Measurements from ENCODE around the gene NOP9.

Gene NOP9

GRCh38 chr14:24271834-24272263, 27.8 kb upstream of the NOP9 start:
- Histone ChIP-seq H3K9me3 (ENCODE audit: control insufficient read depth in 2 of 2, low read length in 2 of 2) (no peaks in the 10 kb centered on the region), H3K27me3 (ENCODE audit: control insufficient read depth in 2 of 2, insufficient read depth in 2 of 2, low read length in 2 of 2) (no peaks in the 10 kb centered on the region), H3K4me3 (ENCODE audit: low read length in 2 of 2) (peak overlapping the region; percentile 95 to 98), H3K4me1 (ENCODE audit: control insufficient read depth in 2 of 2, insufficient read depth in 2 of 2, low read length in 2 of 2) (peaks cover 5 to 10% of the 10 kb centered on the region in 2 donors), H3K36me3 (ENCODE audit: control insufficient read depth in 2 of 2, insufficient read depth in 2 of 2, low read length in 2 of 2) (peaks cover 18 to 20% of the 10 kb centered on the region in 2 donors), H3K9ac (ENCODE audit: low read depth in 1 of 2, low read length in 2 of 2) (peak overlapping the region; percentile 95 to 97), H3K27ac (ENCODE audit: low read depth in 2 of 2, low read length in 2 of 2) (peak overlapping the region; percentile 97 to 98)

- H3K27ac ChIP-seq (ENCODE audit: low read depth in 2 of 2, low read length in 2 of 2), result no peak overlapping the region
- no peaks in the 10 kb centered on the region for H3K9me3 ChIP-seq (ENCODE audit: control insufficient read depth in 2 of 2, low read length in 2 of 2)
- H3K4me3 ChIP-seq (ENCODE audit: low read length in 2 of 2), result no peak overlapping the region
- H3K9ac ChIP-seq (ENCODE audit: low read depth in 1 of 2, low read length in 2 of 2), result no peak overlapping the region
- peaks cover 11 to 14% of the 10 kb centered on the region in 2 donors for H3K36me3 ChIP-seq (ENCODE audit: control insufficient read depth in 2 of 2, insufficient read depth in 2 of 2, low read length in 2 of 2)
- peaks cover 8 to 10% of the 10 kb centered on the region in 2 donors for H3K4me1 ChIP-seq (ENCODE audit: control insufficient read depth in 2 of 2, insufficient read depth in 2 of 2, low read length in 2 of 2)
- H3K27me3 ChIP-seq (ENCODE audit: control insufficient read depth in 2 of 2, insufficient read depth in 2 of 2, low read length in 2 of 2), result no peaks in the 10 kb centered on the region
These were observed 27.2 kb upstream of the NOP9 start for GRCh38 chr14:24272467-24272866.

GRCh38 chr14:24273422-24273998, 26.1 kb upstream of the NOP9 start:
- Histone ChIP-seq H3K36me3 (ENCODE audit: control insufficient read depth in 2 of 2, insufficient read depth in 2 of 2, low read length in 2 of 2) (peaks cover 9 to 10% of the 10 kb centered on the region in 2 donors), H3K27me3 (ENCODE audit: control insufficient read depth in 2 of 2, insufficient read depth in 2 of 2, low read length in 2 of 2) (no peaks in the 10 kb centered on the region), H3K27ac (ENCODE audit: low read depth in 2 of 2, low read length in 2 of 2) (peak overlapping the region in 1 of 2 donors; percentile 17), H3K9ac (ENCODE audit: low read depth in 1 of 2, low read length in 2 of 2) (no peak overlapping the region), H3K9me3 (ENCODE audit: control insufficient read depth in 2 of 2, low read length in 2 of 2) (no peaks in the 10 kb centered on the region), H3K4me1 (ENCODE audit: control insufficient read depth in 2 of 2, insufficient read depth in 2 of 2, low read length in 2 of 2) (peaks cover 10 to 13% of the 10 kb centered on the region in 2 donors), H3K4me3 (ENCODE audit: low read length in 2 of 2) (no peak overlapping the region)

- Histone ChIP-seq H3K9me3 (ENCODE audit: control insufficient read depth in 2 of 2, low read length in 2 of 2) (no peaks in the 10 kb centered on the region), H3K4me3 (ENCODE audit: low read length in 2 of 2) (no peak overlapping the region), H3K4me1 (ENCODE audit: control insufficient read depth in 2 of 2, insufficient read depth in 2 of 2, low read length in 2 of 2) (peaks cover 10 to 13% of the 10 kb centered on the region in 2 donors), H3K27ac (ENCODE audit: low read depth in 2 of 2, low read length in 2 of 2) (peak overlapping the region in 1 of 2 donors; percentile 17), H3K27me3 (ENCODE audit: control insufficient read depth in 2 of 2, insufficient read depth in 2 of 2, low read length in 2 of 2) (no peaks in the 10 kb centered on the region), H3K9ac (ENCODE audit: low read depth in 1 of 2, low read length in 2 of 2) (peak overlapping the region in 1 of 2 donors; percentile 10), H3K36me3 (ENCODE audit: control insufficient read depth in 2 of 2, insufficient read depth in 2 of 2, low read length in 2 of 2) (peaks cover 3 to 4% of the 10 kb centered on the region in 2 donors)
These were observed 25.5 kb upstream of the NOP9 start for GRCh38 chr14:24274101-24274543.

- no peaks in the 10 kb centered on the region for H3K27me3 ChIP-seq (ENCODE audit: control insufficient read depth in 2 of 2, insufficient read depth in 2 of 2, low read length in 2 of 2)
- H3K4me3 ChIP-seq (ENCODE audit: low read length in 2 of 2), result no peak overlapping the region
- no peak overlapping the region for H3K27ac ChIP-seq (ENCODE audit: low read depth in 2 of 2, low read length in 2 of 2)
- H3K36me3 ChIP-seq (ENCODE audit: control insufficient read depth in 2 of 2, insufficient read depth in 2 of 2, low read length in 2 of 2), result no peaks in the 10 kb centered on the region
- peaks cover under 1 to 8% of the 10 kb centered on the region in 2 donors for H3K4me1 ChIP-seq (ENCODE audit: control insufficient read depth in 2 of 2, insufficient read depth in 2 of 2, low read length in 2 of 2)
- H3K9ac ChIP-seq (ENCODE audit: low read depth in 1 of 2, low read length in 2 of 2), result no peak overlapping the region
- no peaks in the 10 kb centered on the region for H3K9me3 ChIP-seq (ENCODE audit: control insufficient read depth in 2 of 2, low read length in 2 of 2)
These were observed 22.6 kb upstream of the NOP9 start for GRCh38 chr14:24277071-24277470.

- Histone ChIP-seq H3K36me3 (ENCODE audit: control insufficient read depth in 2 of 2, insufficient read depth in 2 of 2, low read length in 2 of 2) (no peaks in the 10 kb centered on the region), H3K9me3 (ENCODE audit: control insufficient read depth in 2 of 2, low read length in 2 of 2) (no peaks in the 10 kb centered on the region), H3K4me3 (ENCODE audit: low read length in 2 of 2) (no peak overlapping the region), H3K27me3 (ENCODE audit: control insufficient read depth in 2 of 2, insufficient read depth in 2 of 2, low read length in 2 of 2) (no peaks in the 10 kb centered on the region), H3K4me1 (ENCODE audit: control insufficient read depth in 2 of 2, insufficient read depth in 2 of 2, low read length in 2 of 2) (peaks cover 0 to 8% of the 10 kb centered on the region in 2 donors), H3K27ac (ENCODE audit: low read depth in 2 of 2, low read length in 2 of 2) (no peak overlapping the region), H3K9ac (ENCODE audit: low read depth in 1 of 2, low read length in 2 of 2) (no peak overlapping the region)
These were observed 21.9 kb upstream of the NOP9 start for GRCh38 chr14:24277606-24278321.

- Histone ChIP-seq H3K9me3 (ENCODE audit: control insufficient read depth in 2 of 2, low read length in 2 of 2) (no peaks in the 10 kb centered on the region), H3K27me3 (ENCODE audit: control insufficient read depth in 2 of 2, insufficient read depth in 2 of 2, low read length in 2 of 2) (no peaks in the 10 kb centered on the region), H3K27ac (ENCODE audit: low read depth in 2 of 2, low read length in 2 of 2) (no peak overlapping the region), H3K36me3 (ENCODE audit: control insufficient read depth in 2 of 2, insufficient read depth in 2 of 2, low read length in 2 of 2) (no peaks in the 10 kb centered on the region), H3K4me3 (ENCODE audit: low read length in 2 of 2) (no peak overlapping the region), H3K9ac (ENCODE audit: low read depth in 1 of 2, low read length in 2 of 2) (no peak overlapping the region), H3K4me1 (ENCODE audit: control insufficient read depth in 2 of 2, insufficient read depth in 2 of 2, low read length in 2 of 2) (peaks cover 0 to 8% of the 10 kb centered on the region in 2 donors)
These were observed 21.2 kb upstream of the NOP9 start for GRCh38 chr14:24278424-24278823.

- Histone ChIP-seq H3K4me1 (ENCODE audit: control insufficient read depth in 2 of 2, insufficient read depth in 2 of 2, low read length in 2 of 2) (peaks cover 0 to 8% of the 10 kb centered on the region in 2 donors), H3K4me3 (ENCODE audit: low read length in 2 of 2) (no peak overlapping the region), H3K9ac (ENCODE audit: low read depth in 1 of 2, low read length in 2 of 2) (no peak overlapping the region), H3K36me3 (ENCODE audit: control insufficient read depth in 2 of 2, insufficient read depth in 2 of 2, low read length in 2 of 2) (no peaks in the 10 kb centered on the region), H3K27me3 (ENCODE audit: control insufficient read depth in 2 of 2, insufficient read depth in 2 of 2, low read length in 2 of 2) (no peaks in the 10 kb centered on the region), H3K9me3 (ENCODE audit: control insufficient read depth in 2 of 2, low read length in 2 of 2) (no peaks in the 10 kb centered on the region), H3K27ac (ENCODE audit: low read depth in 2 of 2, low read length in 2 of 2) (no peak overlapping the region)
These were observed 20.1 kb upstream of the NOP9 start for GRCh38 chr14:24279301-24280186.

- Histone ChIP-seq H3K4me3 (ENCODE audit: low read length in 2 of 2) (no peak overlapping the region), H3K27me3 (ENCODE audit: control insufficient read depth in 2 of 2, insufficient read depth in 2 of 2, low read length in 2 of 2) (no peaks in the 10 kb centered on the region), H3K9ac (ENCODE audit: low read depth in 1 of 2, low read length in 2 of 2) (no peak overlapping the region), H3K4me1 (ENCODE audit: control insufficient read depth in 2 of 2, insufficient read depth in 2 of 2, low read length in 2 of 2) (peaks cover 0 to 8% of the 10 kb centered on the region in 2 donors), H3K9me3 (ENCODE audit: control insufficient read depth in 2 of 2, low read length in 2 of 2) (no peaks in the 10 kb centered on the region), H3K27ac (ENCODE audit: low read depth in 2 of 2, low read length in 2 of 2) (no peak overlapping the region), H3K36me3 (ENCODE audit: control insufficient read depth in 2 of 2, insufficient read depth in 2 of 2, low read length in 2 of 2) (no peaks in the 10 kb centered on the region)
These were observed 18.7 kb upstream of the NOP9 start for GRCh38 chr14:24280797-24281460.

Data from mucosa of rectum (tissue), 2 donors.